ENCODE measurements around the gene ARHGAP42. TPM values are rescaled to one million over a fixed set of nuclear protein-coding genes. Genes with fewer than 3 reads are reported as not detected.
"Not testable (repeated sequence)": the region's sequence is repeated elsewhere in the genome, so short reads cannot be mapped to it uniquely, and the experiment has no call there.

Gene ARHGAP42
- total and polyA plus RNA-seq, 8 donors: 0.76 to 4.9 (median 1.8) TPM

DNA sequence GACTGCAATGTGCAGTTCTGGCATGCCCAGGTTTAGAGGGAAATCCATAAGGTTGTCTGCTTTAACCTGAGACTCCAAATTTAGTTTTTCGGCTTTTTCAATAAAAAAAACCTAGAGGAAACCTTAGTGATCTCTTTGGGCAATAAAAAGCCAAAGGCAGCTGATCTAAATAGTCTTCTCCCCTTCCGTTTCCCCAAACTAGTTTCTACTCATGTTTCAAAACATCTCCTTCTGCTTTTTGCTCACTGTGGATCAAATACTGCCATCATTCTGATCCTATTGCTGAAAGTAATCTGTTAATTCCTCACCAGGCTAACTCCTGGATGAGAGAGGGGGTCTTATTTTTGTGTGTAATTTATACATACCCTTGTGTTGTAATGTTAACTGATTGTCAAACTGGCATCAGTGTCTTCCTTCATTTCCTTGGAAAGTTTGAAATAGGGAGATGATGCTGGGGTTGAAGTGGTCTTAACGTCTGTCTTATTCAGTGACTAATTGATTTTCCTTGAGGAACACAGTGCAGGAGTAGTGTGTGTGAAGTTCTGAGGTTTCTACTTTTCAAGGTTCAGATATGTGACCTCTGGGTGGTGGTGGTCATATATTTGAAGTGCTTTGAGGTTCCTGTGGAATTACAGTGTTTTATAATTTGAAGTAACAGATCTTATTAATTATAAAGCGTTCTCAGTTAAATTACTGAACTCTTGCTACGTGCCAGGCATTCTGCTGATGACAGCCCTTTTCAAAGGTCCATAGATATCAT, 55.0 kb downstream of the ARHGAP42 start:
- ATAC-seq: no peak
- WGBS, 2 donors: 77 to 90% methylated on average over 5 of the region's 5 CpGs
- intact Hi-C loops (cut with DNase I): no loop called here

DNA sequence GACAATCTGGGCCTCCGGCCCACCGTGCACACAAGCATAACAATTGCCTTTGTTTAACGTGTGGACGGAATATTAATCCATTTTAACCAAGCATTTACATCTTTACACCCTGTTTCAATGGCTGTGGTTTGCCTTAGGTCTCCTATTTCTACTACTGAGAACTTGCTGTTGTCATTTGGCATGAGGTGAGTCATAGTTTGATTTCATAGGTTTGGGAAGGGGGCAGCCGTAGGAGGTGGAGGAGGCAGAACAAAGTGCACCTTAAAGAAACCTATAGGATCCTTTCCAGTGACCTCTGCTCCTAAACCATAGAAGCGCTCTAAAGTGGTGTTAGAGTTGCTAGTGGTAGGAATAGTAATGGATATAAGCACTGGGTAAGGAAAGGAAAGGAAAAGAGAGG, 59.4 kb downstream of the ARHGAP42 start:
- Histone ChIP-seq H3K27ac (no peak overlapping the region), H3K27me3 (no peaks in the 10 kb centered on the region), H3K4me1 (no peaks in the 10 kb centered on the region), H3K9me3 (no peaks in the 10 kb centered on the region), H3K4me3 (no peak overlapping the region), H3K36me3 (no peaks in the 10 kb centered on the region)
- DNase-seq (no peak), FAIRE-seq (no peak), ATAC-seq (no peak)
- TF ChIP-seq, protein P1, sequence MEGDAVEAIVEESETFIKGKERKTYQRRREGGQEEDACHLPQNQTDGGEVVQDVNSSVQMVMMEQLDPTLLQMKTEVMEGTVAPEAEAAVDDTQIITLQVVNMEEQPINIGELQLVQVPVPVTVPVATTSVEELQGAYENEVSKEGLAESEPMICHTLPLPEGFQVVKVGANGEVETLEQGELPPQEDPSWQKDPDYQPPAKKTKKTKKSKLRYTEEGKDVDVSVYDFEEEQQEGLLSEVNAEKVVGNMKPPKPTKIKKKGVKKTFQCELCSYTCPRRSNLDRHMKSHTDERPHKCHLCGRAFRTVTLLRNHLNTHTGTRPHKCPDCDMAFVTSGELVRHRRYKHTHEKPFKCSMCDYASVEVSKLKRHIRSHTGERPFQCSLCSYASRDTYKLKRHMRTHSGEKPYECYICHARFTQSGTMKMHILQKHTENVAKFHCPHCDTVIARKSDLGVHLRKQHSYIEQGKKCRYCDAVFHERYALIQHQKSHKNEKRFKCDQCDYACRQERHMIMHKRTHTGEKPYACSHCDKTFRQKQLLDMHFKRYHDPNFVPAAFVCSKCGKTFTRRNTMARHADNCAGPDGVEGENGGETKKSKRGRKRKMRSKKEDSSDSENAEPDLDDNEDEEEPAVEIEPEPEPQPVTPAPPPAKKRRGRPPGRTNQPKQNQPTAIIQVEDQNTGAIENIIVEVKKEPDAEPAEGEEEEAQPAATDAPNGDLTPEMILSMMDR (IDR thresholded peaks at IDR 0.05): no peak
- 84 to 89% methylated on average over 6 of the region's 6 CpGs for WGBS, 2 donors
- intact Hi-C loops (cut with DNase I): no loop called here

More for the DNA sequence above, 55.0 kb downstream of the ARHGAP42 start:
- no peak for FAIRE-seq
- no peak overlapping the region for H3K4me3 ChIP-seq
- peaks cover 0 to 5% (median 0%) of the 10 kb centered on the region in 3 donors for H3K4me1 ChIP-seq
- H3K9me3 ChIP-seq: no peaks in the 10 kb centered on the region
- H3K36me3 ChIP-seq: no peaks in the 10 kb centered on the region
- no peak overlapping the region for H3K27ac ChIP-seq
- TF ChIP-seq, protein P1 (IDR thresholded peaks at IDR 0.05): no peak
- no peak for DNase-seq
- H3K27me3 ChIP-seq: no peaks in the 10 kb centered on the region

DNA sequence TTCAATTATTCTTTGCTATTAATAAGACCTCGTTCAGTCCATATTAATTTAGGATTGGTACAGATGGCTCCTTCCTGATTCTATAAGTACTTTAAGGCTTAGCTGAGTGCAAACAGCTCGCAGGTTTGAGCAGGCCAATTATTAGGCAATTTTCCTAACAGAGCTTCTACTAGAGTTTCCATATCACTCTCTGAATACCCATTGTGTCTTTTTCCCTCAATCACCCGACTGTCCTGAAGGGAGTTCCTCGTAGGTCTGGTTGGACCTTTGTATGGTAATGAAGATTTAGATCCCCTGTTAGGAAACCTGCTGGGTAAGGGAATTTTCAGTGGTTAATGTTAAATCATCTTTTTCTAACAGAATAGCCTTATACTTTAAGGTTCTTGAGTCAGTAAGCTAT, 61.1 kb downstream of the ARHGAP42 start:
- no peak for FAIRE-seq
- Histone ChIP-seq H3K36me3 (no peaks in the 10 kb centered on the region), H3K27me3 (no peaks in the 10 kb centered on the region), H3K4me1 (no peaks in the 10 kb centered on the region), H3K9me3 (no peaks in the 10 kb centered on the region), H3K27ac (no peak overlapping the region), H3K4me3 (no peak overlapping the region)
- ATAC-seq: no peak
- no peak for DNase-seq
- TF ChIP-seq, protein P1 (IDR thresholded peaks at IDR 0.05): no peak
- intact Hi-C loops (cut with DNase I): no loop called here
- WGBS, 2 donors: 50 to 62% methylated on average over 4 of the region's 4 CpGs

DNA sequence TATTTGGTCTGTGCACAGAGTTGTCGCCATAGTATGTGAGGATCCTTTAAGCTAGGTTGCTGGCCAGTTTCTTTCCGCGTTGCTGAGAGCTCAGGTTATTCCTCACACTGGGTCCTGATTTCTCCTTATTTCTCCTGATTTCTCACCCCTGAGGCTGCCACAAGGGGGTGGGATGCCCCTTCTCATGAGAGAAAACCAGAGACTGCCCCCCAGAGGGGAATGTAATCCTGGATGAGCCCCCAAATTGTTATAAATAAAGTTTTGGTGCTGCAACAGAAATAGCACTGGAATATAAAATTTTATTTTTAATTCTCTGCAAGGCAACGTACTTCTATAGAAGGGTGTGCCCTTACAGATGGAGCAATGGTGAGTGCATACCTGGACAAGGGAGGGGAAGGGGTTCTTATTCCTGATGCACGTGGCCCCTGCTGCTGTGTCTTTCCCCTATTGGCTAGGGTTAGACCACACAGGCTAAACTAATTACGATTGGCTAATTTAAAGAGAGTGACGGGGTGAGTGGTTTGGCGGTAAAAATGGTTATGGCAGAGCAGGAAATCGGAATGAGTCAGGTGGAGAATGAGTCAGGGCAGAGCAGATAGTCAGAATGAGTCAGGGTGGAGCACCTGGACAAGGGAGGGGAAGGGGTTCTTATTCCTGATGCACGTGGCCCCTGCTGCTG, 62.9 kb downstream of the ARHGAP42 start:
- FAIRE-seq; H3K36me3 ChIP-seq; intact Hi-C loops (cut with DNase I); H3K4me1 ChIP-seq; H3K9me3 ChIP-seq; H3K27me3 ChIP-seq; DNase-seq; ATAC-seq; H3K27ac ChIP-seq; H3K4me3 ChIP-seq: not testable (repeated sequence)
- 88 to 93% methylated on average over 10 of the region's 10 CpGs for WGBS, 2 donors

DNA sequence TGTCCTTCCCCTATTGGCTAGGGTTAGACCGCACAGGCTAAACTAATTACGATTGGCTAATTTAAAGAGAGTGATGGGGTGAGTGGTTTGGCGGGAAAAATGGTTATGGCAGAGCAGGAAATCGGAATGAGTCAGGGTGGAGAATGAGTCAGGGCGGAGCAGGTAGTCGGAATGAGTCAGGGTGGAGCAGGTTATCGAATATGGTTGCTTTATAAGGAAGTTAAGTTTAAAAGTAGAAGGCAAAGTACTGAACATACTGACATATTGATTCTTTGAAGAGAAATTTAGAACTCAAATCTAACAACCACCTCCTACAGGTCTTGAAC, 63.4 kb downstream of the ARHGAP42 start:
- not testable (repeated sequence) for FAIRE-seq

More for the DNA sequence above, 63.4 kb downstream of the ARHGAP42 start:
- 85 to 94% methylated on average over 7 of the region's 7 CpGs for WGBS, 2 donors
- H3K27ac ChIP-seq; H3K9me3 ChIP-seq; H3K27me3 ChIP-seq; H3K4me3 ChIP-seq; H3K4me1 ChIP-seq; DNase-seq; intact Hi-C loops (cut with DNase I); H3K36me3 ChIP-seq; ATAC-seq: not testable (repeated sequence)
